ENCODE measurements around the gene LHX4. TPM values are rescaled to one million over a fixed set of nuclear protein-coding genes. Genes with fewer than 3 reads are reported as not detected.

LHX4 gene
- total RNA-seq, 4 donors from 2014 or later, result not detected

- TF ChIP-seq, protein P1, sequence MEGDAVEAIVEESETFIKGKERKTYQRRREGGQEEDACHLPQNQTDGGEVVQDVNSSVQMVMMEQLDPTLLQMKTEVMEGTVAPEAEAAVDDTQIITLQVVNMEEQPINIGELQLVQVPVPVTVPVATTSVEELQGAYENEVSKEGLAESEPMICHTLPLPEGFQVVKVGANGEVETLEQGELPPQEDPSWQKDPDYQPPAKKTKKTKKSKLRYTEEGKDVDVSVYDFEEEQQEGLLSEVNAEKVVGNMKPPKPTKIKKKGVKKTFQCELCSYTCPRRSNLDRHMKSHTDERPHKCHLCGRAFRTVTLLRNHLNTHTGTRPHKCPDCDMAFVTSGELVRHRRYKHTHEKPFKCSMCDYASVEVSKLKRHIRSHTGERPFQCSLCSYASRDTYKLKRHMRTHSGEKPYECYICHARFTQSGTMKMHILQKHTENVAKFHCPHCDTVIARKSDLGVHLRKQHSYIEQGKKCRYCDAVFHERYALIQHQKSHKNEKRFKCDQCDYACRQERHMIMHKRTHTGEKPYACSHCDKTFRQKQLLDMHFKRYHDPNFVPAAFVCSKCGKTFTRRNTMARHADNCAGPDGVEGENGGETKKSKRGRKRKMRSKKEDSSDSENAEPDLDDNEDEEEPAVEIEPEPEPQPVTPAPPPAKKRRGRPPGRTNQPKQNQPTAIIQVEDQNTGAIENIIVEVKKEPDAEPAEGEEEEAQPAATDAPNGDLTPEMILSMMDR (IDR thresholded peaks at IDR 0.05), result no peak
- no peak for TF ChIP-seq EP300 (IDR thresholded peaks at IDR 0.05)
- no peak for TF ChIP-seq POLR2A (IDR thresholded peaks at IDR 0.05)
- peaks cover 0 to 97% (median 0%) of the 10 kb centered on the region in 3 donors for H3K36me3 ChIP-seq
- 87 to 93% methylated on average over 5 of the region's 5 CpGs for WGBS, 2 donors
These were observed 42.4 kb upstream of the LHX4 start for GRCh38 chr1:180187626-180188025.

DNA sequence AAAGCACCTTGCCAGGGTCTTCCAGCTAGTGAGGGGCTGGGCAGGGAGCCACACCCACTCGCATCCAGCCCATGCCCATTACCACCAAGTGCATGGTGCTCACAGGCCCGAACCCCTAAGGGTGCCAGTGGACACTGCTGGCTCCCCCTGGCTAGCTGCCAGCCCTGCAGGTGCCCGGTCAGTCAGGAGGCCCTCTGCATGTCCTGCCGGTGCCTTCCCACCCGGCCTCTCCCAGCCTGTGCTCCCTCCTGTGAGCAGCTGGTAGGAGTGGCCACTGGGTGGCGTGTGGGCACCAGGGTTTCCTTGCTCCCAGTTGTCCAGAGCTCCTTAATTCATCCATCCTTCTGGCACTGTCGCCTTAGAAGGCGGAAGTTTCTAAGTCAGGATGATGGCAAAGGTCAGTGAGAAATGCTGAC, 42.0 kb upstream of the LHX4 start:
- Histone ChIP-seq H3K4me3 (no peak overlapping the region), H3K36me3 (peaks cover 0 to 97% (median 0%) of the 10 kb centered on the region in 3 donors), H3K27ac (no peak overlapping the region), H3K9me3 (no peaks in the 10 kb centered on the region), H3K4me1 (no peaks in the 10 kb centered on the region), H3K27me3 (no peaks in the 10 kb centered on the region)
- no peak for TF ChIP-seq POLR2A (IDR thresholded peaks at IDR 0.05)
- TF ChIP-seq, protein P1 (IDR thresholded peaks at IDR 0.05), result peak; percentile 35 to 64 (median 50)
- 29 to 36% methylated on average over 8 of the region's 8 CpGs for WGBS, 2 donors
- DNase-seq (ENCODE audit: low spot score in 2 of 2), result peak; percentile 19 to 23

More at GRCh38 chr1:180187626-180188025, 42.4 kb upstream of the LHX4 start:
- H3K4me1 ChIP-seq, result no peaks in the 10 kb centered on the region
- DNase-seq (ENCODE audit: low spot score in 2 of 2), result no peak
- no peaks in the 10 kb centered on the region for H3K27me3 ChIP-seq
- no peak overlapping the region for H3K27ac ChIP-seq
- no peak overlapping the region for H3K4me3 ChIP-seq
- no peaks in the 10 kb centered on the region for H3K9me3 ChIP-seq

GRCh38 chr1:180188684-180189175, 41.3 kb upstream of the LHX4 start:
- 75 to 85% methylated on average over 6 to 7 of the region's 8 CpGs for WGBS, 2 donors
- Histone ChIP-seq H3K27ac (no peak overlapping the region), H3K4me1 (no peaks in the 10 kb centered on the region), H3K4me3 (no peak overlapping the region), H3K27me3 (no peaks in the 10 kb centered on the region), H3K9me3 (no peaks in the 10 kb centered on the region), H3K36me3 (peaks cover 0 to 97% (median 0%) of the 10 kb centered on the region in 3 donors)
- TF ChIP-seq, protein P1 (IDR thresholded peaks at IDR 0.05), result no peak
- TF ChIP-seq POLR2A (IDR thresholded peaks at IDR 0.05) (no peak), EP300 (IDR thresholded peaks at IDR 0.05) (no peak)
- DNase-seq (ENCODE audit: low spot score in 2 of 2), result no peak

DNA sequence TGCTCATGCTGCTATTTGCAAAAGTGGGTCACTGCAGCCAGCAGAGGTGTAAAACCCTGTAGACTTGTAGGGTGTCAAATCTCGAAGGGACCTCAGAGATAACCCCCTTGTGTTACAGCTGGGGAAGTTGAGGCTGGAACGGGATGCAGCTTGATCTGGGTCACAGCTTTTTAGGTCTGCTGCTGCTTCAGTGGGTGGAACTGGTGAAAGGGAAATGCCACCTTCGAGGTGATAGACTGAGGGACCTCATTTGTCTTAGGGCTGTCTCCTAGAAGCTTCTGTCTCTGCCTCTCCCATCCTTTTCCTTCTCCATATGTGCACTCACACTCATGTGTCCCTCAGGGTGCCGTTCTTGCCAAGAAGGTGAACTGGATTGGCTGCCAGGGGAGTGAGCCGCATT, 40.0 kb upstream of the LHX4 start:
- WGBS, 2 donors, result 89 to 91% methylated on average over 5 of the region's 5 CpGs

DNA sequence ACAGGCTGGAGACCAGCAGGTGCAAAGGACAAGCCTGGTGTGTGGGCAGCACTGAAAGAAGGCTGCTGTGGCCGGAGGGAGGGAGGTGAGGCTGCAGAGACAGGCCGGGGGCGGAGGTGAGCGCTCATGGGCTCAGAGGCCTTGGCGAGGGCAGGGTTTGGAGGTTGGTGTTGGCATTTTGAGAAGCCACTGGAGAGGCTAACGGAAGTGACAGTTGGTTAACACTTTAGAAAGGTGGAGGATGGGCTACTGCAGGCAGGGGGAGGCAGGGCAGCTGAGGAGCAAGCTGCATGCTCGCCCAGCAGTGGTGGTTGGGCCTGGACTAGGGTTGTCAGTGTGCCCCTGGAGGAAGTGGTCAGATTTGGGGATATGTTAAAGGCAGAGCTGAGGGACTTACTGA, 37.9 kb upstream of the LHX4 start:
- DNase-seq (ENCODE audit: low spot score in 2 of 2), result no peak
- TF ChIP-seq POLR2A (IDR thresholded peaks at IDR 0.05) (no peak), EP300 (IDR thresholded peaks at IDR 0.05) (no peak)
- no peak overlapping the region for H3K27ac ChIP-seq
- peaks cover 0 to 98% (median 0%) of the 10 kb centered on the region in 3 donors for H3K36me3 ChIP-seq
- 73 to 88% methylated on average over 7 of the region's 7 CpGs for WGBS, 2 donors
- no peaks in the 10 kb centered on the region for H3K9me3 ChIP-seq
- H3K4me1 ChIP-seq, result no peaks in the 10 kb centered on the region
- no peak overlapping the region for H3K4me3 ChIP-seq
- H3K27me3 ChIP-seq, result no peaks in the 10 kb centered on the region

More for the DNA sequence above, 40.0 kb upstream of the LHX4 start:
- TF ChIP-seq, protein P1 (IDR thresholded peaks at IDR 0.05), result no peak
- TF ChIP-seq POLR2A (IDR thresholded peaks at IDR 0.05) (no peak), EP300 (IDR thresholded peaks at IDR 0.05) (no peak)
- no peaks in the 10 kb centered on the region for H3K4me1 ChIP-seq
- no peak overlapping the region for H3K4me3 ChIP-seq
- H3K36me3 ChIP-seq, result peaks cover 0 to 98% (median 0%) of the 10 kb centered on the region in 3 donors
- H3K27ac ChIP-seq, result no peak overlapping the region
- no peaks in the 10 kb centered on the region for H3K27me3 ChIP-seq
- no peaks in the 10 kb centered on the region for H3K9me3 ChIP-seq
- no peak for DNase-seq (ENCODE audit: low spot score in 2 of 2)

All from tibial nerve (tissue), 4 donors.